ENCODE data around the gene SIX2.

- TF ChIP-seq SP2 (IDR thresholded peaks at IDR 0.05; ENCODE audit: extremely low read depth, low read depth, low read length, poor library complexity, severe bottlenecking), result no peak
- TF ChIP-seq XRCC4 (IDR thresholded peaks at IDR 0.05; ENCODE audit: extremely low read depth, insufficient read depth, insufficient read length), result no peak
- TF ChIP-seq ZSCAN29 (IDR thresholded peaks at IDR 0.05), result no peak
- TF ChIP-seq REST (IDR thresholded peaks at IDR 0.05; ENCODE audit: borderline replicate concordance), result no peak
- no peak for TF ChIP-seq REST (CRISPR knock-in tag; IDR thresholded peaks at IDR 0.05; ENCODE audit: low read depth)
- TF ChIP-seq FOXM1 (IDR thresholded peaks at IDR 0.05; ENCODE audit: low read depth), result no peak
- no peak for TF ChIP-seq FOXM1 (CRISPR knock-in tag; IDR thresholded peaks at IDR 0.05; ENCODE audit: low read depth)
- no peak for TF ChIP-seq RBFOX2 (IDR thresholded peaks at IDR 0.05; ENCODE audit: low read depth, low read length)
These were observed at the start of gene SIX2 for GRCh38 chr2:45009303-45009927.

Measured in K562 (cell line).